ENCODE data around the gene POLR2J.
A peak's percentile ranks its signal among the peaks of the same experiment; 100 is the strongest.

Gene POLR2J

GRCh38 chr7:102469972-102470825 is 8.5 kb downstream of the POLR2J start:
- H3K4me1 ChIP-seq (ENCODE audit: control insufficient read depth in 1 of 2, insufficient read depth in 2 of 2, low read length in 2 of 2): peaks cover 0 to 9% of the 10 kb centered on the region in 2 donors
- peaks cover 0 to 38% of the 10 kb centered on the region in 2 donors for H3K36me3 ChIP-seq (ENCODE audit: control insufficient read depth in 1 of 2, insufficient read depth in 2 of 2, low read length in 2 of 2)
- no peaks in the 10 kb centered on the region for H3K9me3 ChIP-seq (ENCODE audit: control insufficient read depth in 1 of 2, low read length in 2 of 2)
- no peak overlapping the region for H3K27ac ChIP-seq (ENCODE audit: low read length)
- no peak overlapping the region for H3K4me3 ChIP-seq (ENCODE audit: low read depth in 1 of 2, low read length in 2 of 2)
- no peaks in the 10 kb centered on the region for H3K27me3 ChIP-seq (ENCODE audit: low read depth, low read length)

DNA sequence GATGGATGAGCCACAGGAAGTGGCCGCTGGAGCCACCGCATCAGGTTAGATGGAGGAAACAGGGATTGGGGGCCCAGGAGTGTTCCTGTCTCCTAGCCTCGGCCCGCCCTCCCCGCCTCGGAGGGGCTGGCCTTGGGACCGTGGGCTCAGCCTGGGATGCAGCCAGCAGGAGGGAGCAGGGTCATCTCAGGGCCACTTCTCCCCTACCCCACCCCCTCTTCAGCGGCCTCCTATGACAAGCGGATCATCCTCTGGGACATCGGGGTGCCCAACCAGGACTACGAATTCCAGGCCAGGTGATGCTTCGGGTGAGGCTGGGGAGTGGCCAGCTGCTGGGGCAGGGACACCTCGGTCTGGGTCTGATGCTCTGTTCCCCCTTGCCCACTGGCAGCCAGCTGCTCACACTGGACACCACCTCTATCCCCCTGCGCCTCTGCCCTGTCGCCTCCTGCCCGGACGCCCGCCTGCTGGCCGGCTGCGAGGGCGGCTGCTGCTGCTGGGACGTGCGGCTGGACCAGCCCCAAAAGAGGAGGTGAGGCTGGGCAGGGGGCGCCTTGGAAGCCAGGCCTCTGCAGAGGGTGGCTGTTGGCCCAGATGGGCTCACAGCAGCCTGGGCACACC is 9.3 kb downstream of the POLR2J start:
- no peak overlapping the region for H3K4me3 ChIP-seq (ENCODE audit: low read depth in 1 of 2, low read length in 2 of 2)
- no peaks in the 10 kb centered on the region for H3K27me3 ChIP-seq (ENCODE audit: low read depth, low read length)
- H3K27ac ChIP-seq (ENCODE audit: low read length): no peak overlapping the region
- H3K4me1 ChIP-seq (ENCODE audit: control insufficient read depth in 1 of 2, insufficient read depth in 2 of 2, low read length in 2 of 2): peaks cover 0 to 9% of the 10 kb centered on the region in 2 donors
- H3K36me3 ChIP-seq (ENCODE audit: control insufficient read depth in 1 of 2, insufficient read depth in 2 of 2, low read length in 2 of 2): peaks cover 0 to 38% of the 10 kb centered on the region in 2 donors
- no peaks in the 10 kb centered on the region for H3K9me3 ChIP-seq (ENCODE audit: control insufficient read depth in 1 of 2, low read length in 2 of 2)

DNA sequence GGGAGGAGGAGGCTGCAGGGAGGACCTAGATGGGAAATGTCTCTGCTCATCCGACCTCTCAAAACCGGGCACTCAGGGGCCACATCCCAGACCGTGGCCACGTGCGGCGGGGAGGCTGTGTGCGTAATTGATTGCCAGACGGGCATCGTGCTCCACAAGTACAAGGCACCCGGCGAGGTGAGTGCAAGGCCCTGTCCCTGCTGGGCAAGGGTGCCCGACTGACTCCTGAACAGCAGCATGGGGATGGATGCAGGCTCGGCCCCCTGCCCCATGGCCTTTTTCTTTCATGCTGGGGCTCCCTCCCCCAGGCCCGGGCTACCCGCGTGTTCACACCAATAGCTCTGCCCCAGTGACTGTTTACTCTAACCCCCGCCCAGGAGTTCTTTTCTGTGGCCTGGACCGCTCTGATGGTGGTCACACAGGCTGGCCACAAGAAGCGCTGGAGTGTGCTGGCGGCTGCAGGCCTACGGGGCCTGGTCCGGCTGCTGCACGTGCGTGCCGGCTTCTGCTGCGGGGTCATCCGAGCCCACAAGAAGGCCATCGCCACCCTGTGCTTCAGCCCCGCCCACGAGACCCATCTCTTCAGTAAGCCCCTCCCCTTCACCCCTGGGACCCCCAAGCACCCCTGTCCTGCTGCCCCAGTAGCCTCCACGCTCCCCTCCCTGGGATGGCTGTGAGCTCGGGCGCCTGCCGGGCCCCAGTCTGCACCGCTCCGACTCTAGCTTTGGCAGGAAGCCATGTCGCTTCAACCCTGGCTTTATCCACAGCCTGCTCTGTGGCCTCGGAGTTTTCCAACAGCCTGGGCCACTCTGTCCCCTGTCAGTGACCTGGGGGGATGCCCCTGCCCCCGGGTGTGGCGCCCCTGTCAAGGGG is 10.0 kb downstream of the POLR2J start:
- Histone ChIP-seq H3K27me3 (ENCODE audit: low read depth, low read length) (no peaks in the 10 kb centered on the region), H3K36me3 (ENCODE audit: control insufficient read depth in 1 of 2, insufficient read depth in 2 of 2, low read length in 2 of 2) (peaks cover 0 to 36% of the 10 kb centered on the region in 2 donors), H3K9me3 (ENCODE audit: control insufficient read depth in 1 of 2, low read length in 2 of 2) (no peaks in the 10 kb centered on the region), H3K4me3 (ENCODE audit: low read depth in 1 of 2, low read length in 2 of 2) (no peak overlapping the region), H3K4me1 (ENCODE audit: control insufficient read depth in 1 of 2, insufficient read depth in 2 of 2, low read length in 2 of 2) (peaks cover 3 to 13% of the 10 kb centered on the region in 2 donors), H3K27ac (ENCODE audit: low read length) (no peak overlapping the region)

DNA sequence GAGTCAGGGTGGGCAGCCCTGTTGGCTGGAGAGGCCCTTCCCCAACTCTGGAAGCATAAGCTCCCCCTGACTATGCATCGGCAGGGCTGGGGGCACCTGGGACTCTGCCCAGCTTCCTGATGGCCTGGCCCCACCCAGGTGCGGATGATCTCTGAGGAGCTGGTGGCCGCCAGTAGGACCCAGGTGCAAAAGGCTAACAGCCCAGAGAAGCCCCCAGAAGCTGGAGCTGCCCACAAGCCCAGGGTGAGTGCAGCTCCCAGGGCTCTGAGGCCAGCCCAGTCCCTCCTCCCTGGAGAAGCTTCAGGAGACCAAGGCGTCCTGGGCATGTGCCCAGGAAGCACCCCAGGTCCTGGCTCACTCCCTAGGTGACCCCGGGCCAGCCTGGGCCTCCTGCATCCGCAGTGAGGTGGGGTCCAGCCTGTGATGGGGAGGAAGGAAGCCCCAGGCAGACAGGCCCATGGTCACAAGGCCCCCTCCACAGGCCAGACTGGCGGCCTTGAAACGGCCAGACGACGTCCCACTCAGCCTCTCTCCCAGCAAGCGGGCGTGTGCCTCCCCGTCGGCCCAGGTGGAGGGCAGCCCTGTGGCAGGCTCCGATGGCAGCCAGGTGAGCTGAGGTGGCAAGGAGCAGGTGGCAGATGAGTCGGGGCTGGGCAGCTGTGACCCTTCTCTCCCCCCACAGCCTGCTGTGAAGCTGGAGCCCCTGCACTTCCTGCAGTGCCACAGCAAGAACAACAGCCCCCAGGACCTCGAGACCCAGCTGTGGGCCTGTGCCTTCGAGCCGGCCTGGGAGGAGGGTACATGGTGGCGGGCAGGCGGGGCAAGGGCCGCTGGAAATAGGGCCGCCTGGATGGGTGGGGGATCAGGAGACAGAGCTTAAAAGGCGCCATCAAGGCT is 10.9 kb downstream of the POLR2J start:
- Histone ChIP-seq H3K4me3 (ENCODE audit: low read depth in 1 of 2, low read length in 2 of 2) (no peak overlapping the region), H3K9me3 (ENCODE audit: control insufficient read depth in 1 of 2, low read length in 2 of 2) (no peaks in the 10 kb centered on the region), H3K27ac (ENCODE audit: low read length) (no peak overlapping the region), H3K4me1 (ENCODE audit: control insufficient read depth in 1 of 2, insufficient read depth in 2 of 2, low read length in 2 of 2) (peaks cover 6 to 18% of the 10 kb centered on the region in 2 donors), H3K36me3 (ENCODE audit: control insufficient read depth in 1 of 2, insufficient read depth in 2 of 2, low read length in 2 of 2) (peaks cover 0 to 27% of the 10 kb centered on the region in 2 donors), H3K27me3 (ENCODE audit: low read depth, low read length) (no peaks in the 10 kb centered on the region)

- Histone ChIP-seq H3K9me3 (ENCODE audit: control insufficient read depth in 1 of 2, low read length in 2 of 2) (no peaks in the 10 kb centered on the region), H3K4me3 (ENCODE audit: low read depth in 1 of 2, low read length in 2 of 2) (peak overlapping the region; percentile 82 to 100), H3K27ac (ENCODE audit: low read length) (no peak overlapping the region), H3K36me3 (ENCODE audit: control insufficient read depth in 1 of 2, insufficient read depth in 2 of 2, low read length in 2 of 2) (peaks cover 0 to 13% of the 10 kb centered on the region in 2 donors), H3K4me1 (ENCODE audit: control insufficient read depth in 1 of 2, insufficient read depth in 2 of 2, low read length in 2 of 2) (peaks cover 6 to 24% of the 10 kb centered on the region in 2 donors), H3K27me3 (ENCODE audit: low read depth, low read length) (no peaks in the 10 kb centered on the region)
Measured at GRCh38 chr7:102466097-102466496, 12.6 kb downstream of the POLR2J start.

DNA sequence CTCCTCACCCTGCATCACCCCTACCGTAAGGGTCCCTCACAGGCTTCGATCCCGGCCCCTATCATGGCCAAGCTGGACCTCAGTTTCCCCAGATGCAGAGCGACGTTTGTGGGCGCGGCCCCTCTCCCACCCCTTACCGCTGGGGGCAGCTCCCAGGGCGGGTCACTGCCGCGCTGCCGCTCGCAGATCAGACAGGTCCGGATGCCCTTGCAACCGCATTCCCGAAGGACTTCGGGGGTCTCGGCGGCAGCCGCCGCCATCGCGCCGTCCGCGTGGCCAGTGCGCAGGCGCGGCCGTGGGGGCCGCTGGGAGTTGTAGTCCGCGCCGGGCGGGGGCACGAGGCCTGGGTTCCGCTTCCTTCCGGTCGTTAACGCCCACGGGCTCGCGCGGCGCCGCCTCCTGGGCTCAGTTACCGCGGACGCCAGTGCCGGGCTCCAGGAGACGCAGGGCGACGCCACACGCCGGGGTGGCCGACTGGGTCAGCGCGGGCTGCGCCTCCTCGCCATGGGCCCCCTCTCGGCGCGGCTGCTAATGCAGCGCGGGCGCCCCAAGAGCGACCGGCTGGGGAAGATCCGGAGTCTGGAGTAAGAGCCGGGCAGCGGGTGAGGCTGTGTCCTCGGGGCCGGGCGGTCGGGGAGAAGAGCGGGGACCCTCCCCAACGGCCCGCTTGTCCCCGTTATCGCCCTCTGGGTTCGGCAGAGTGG is 14.0 kb downstream of the POLR2J start, which contains the start of the genes ALKBH4 and LRWD1:
Gene ALKBH4 (minus strand): TSS at position 287 of the 704 bp plus-strand sequence. CDS start 27 bp downstream, at position 260.
Gene LRWD1 (plus strand): TSS at position 408 of the 704 bp plus-strand sequence. CDS start 97 bp downstream, at position 505.
- Histone ChIP-seq H3K4me3 (ENCODE audit: low read depth in 1 of 2, low read length in 2 of 2) (peak within 1 kb of the TSS; percentile 82 to 100), H3K36me3 (ENCODE audit: control insufficient read depth in 1 of 2, insufficient read depth in 2 of 2, low read length in 2 of 2) (peaks cover 0 to 7% of the 10 kb centered on the region in 2 donors), H3K27ac (ENCODE audit: low read length) (peak within 1 kb of the TSS; percentile 26), H3K27me3 (ENCODE audit: low read depth, low read length) (no peaks in the 10 kb centered on the region), H3K4me1 (ENCODE audit: control insufficient read depth in 1 of 2, insufficient read depth in 2 of 2, low read length in 2 of 2) (peaks cover 6 to 24% of the 10 kb centered on the region in 2 donors), H3K9me3 (ENCODE audit: control insufficient read depth in 1 of 2, low read length in 2 of 2) (no peaks in the 10 kb centered on the region)

GRCh38 chr7:102463841-102464576 is 14.7 kb downstream of the POLR2J start:
- Histone ChIP-seq H3K9me3 (ENCODE audit: control insufficient read depth in 1 of 2, low read length in 2 of 2) (no peaks in the 10 kb centered on the region), H3K4me1 (ENCODE audit: control insufficient read depth in 1 of 2, insufficient read depth in 2 of 2, low read length in 2 of 2) (peaks cover 6 to 24% of the 10 kb centered on the region in 2 donors), H3K27me3 (ENCODE audit: low read depth, low read length) (no peaks in the 10 kb centered on the region), H3K4me3 (ENCODE audit: low read depth in 1 of 2, low read length in 2 of 2) (peak overlapping the region; percentile 82 to 100), H3K36me3 (ENCODE audit: control insufficient read depth in 1 of 2, insufficient read depth in 2 of 2, low read length in 2 of 2) (peaks cover 0 to 7% of the 10 kb centered on the region in 2 donors), H3K27ac (ENCODE audit: low read length) (peak overlapping the region; percentile 26)

- Histone ChIP-seq H3K27me3 (ENCODE audit: low read depth, low read length) (no peaks in the 10 kb centered on the region), H3K36me3 (ENCODE audit: control insufficient read depth in 1 of 2, insufficient read depth in 2 of 2, low read length in 2 of 2) (peaks cover 4 to 37% of the 10 kb centered on the region in 2 donors), H3K9me3 (ENCODE audit: control insufficient read depth in 1 of 2, low read length in 2 of 2) (no peaks in the 10 kb centered on the region), H3K4me1 (ENCODE audit: control insufficient read depth in 1 of 2, insufficient read depth in 2 of 2, low read length in 2 of 2) (peaks cover 6 to 17% of the 10 kb centered on the region in 2 donors), H3K27ac (ENCODE audit: low read length) (no peak overlapping the region), H3K4me3 (ENCODE audit: low read depth in 1 of 2, low read length in 2 of 2) (no peak overlapping the region)
Measured at GRCh38 chr7:102460467-102460866, 18.3 kb downstream of the POLR2J start.

- H3K9me3 ChIP-seq (ENCODE audit: control insufficient read depth in 1 of 2, low read length in 2 of 2): no peaks in the 10 kb centered on the region
- H3K36me3 ChIP-seq (ENCODE audit: control insufficient read depth in 1 of 2, insufficient read depth in 2 of 2, low read length in 2 of 2): peaks cover 4 to 39% of the 10 kb centered on the region in 2 donors
- peaks cover 6 to 15% of the 10 kb centered on the region in 2 donors for H3K4me1 ChIP-seq (ENCODE audit: control insufficient read depth in 1 of 2, insufficient read depth in 2 of 2, low read length in 2 of 2)
- H3K4me3 ChIP-seq (ENCODE audit: low read depth in 1 of 2, low read length in 2 of 2): no peak overlapping the region
- no peaks in the 10 kb centered on the region for H3K27me3 ChIP-seq (ENCODE audit: low read depth, low read length)
- H3K27ac ChIP-seq (ENCODE audit: low read length): no peak overlapping the region
Measured at GRCh38 chr7:102459221-102459844, 19.4 kb downstream of the POLR2J start.

Data from muscle layer of duodenum (tissue), 2 donors.